Transverse colon (tissue), 4 donors: ENCODE results near the gene ZCWPW1. TPM values are rescaled to one million over a fixed set of nuclear protein-coding genes. Genes with fewer than 3 reads are reported as not detected.

Source experiments
- DNase-seq: peaks from one replicate; pipeline ENCODE4 v3.0.0-alpha.2; 2019
- H3K27ac ChIP-seq, 4 donors: fragments of 200-600 bp; sonication (generic); 2 replicates each; pipeline ENCODE4 v1.5.1; 2016 to 2018; ENCODE audit warnings: inconsistent platforms in 4 of 4
- H3K27me3 ChIP-seq: fragments of 200-600 bp; sonication (generic); 2 replicates; pipeline ENCODE4 v1.5.1; 2017; ENCODE audit warnings: inconsistent platforms
- H3K36me3 ChIP-seq, 4 donors: fragments of 200-600 bp; sonication (generic); 2 replicates each; pipeline ENCODE4 v1.5.1; 2017 to 2019; ENCODE audit warnings: inconsistent platforms in 4 of 4
- H3K4me1 ChIP-seq, 4 donors: fragments of 200-600 bp; sonication (generic); 2 replicates each; pipeline ENCODE4 v1.5.1; 2017 to 2020; ENCODE audit warnings: inconsistent platforms in 4 of 4
- H3K4me3 ChIP-seq, 4 donors: fragments of 200-600 bp; sonication (generic); 1 replicate in 1 of 4; 2 replicates in 3 of 4; pipeline versions ENCODE4 v1.5.1 to v1.6.1; 2017 to 2019; ENCODE audit warnings: inconsistent platforms in 4 of 4
- H3K9me3 ChIP-seq, 2 donors: fragments of 200-600 bp; sonication (generic); 2 replicates each; pipeline ENCODE4 v1.5.1; 2017 to 2019; ENCODE audit warnings: inconsistent platforms in 2 of 2
- CTCF ChIP-seq, 5 experiments: fragments of 200-600 bp in 3 of 5; fragments of 450-650 bp in 2 of 5; sonication (generic) in 3 of 5; IDR thresholded peaks; 1 replicate in 2 of 5; 2 replicates in 3 of 5; pipeline ENCODE4 v1.5.1; 2016 to 2017; ENCODE audit warnings: antibody characterized with exemption in 5 of 5, inconsistent platforms in 3 of 5, mild to moderate bottlenecking in 2 of 5, moderate library complexity in 1 of 5
- EP300 ChIP-seq: sonication (generic); formaldehyde crosslinking; IDR thresholded peaks from one replicate; pipeline ENCODE4 v1.6.1; 2017; ENCODE audit warnings: antibody characterized with exemption, low read depth
- POLR2A ChIP-seq: fragments of 450-650 bp; IDR thresholded peaks from one replicate; pipeline ENCODE4 v1.6.1; 2016; ENCODE audit warnings: antibody characterized with exemption, mild to moderate bottlenecking, moderate library complexity
- POLR2AphosphoS5 ChIP-seq, 3 donors: sonication (generic); formaldehyde crosslinking; IDR thresholded peaks; one replicate each; pipeline ENCODE4 v1.6.1; 2016; ENCODE audit warnings: antibody characterized with exemption in 3 of 3
- WGBS, 2 donors: methylation state at CpG; one replicate each; pipeline ENCODE4 v1.1.5; 2018; ENCODE audit warnings: low coverage in 1 of 2; 5-methylcytosine and 5-hydroxymethylcytosine counted together
- in situ Hi-C, 4 donors: fragments of 200-750 bp; cut with MboI; loops; one replicate each; pipeline versions ENCODE4 v1.15.0 to v1.15.1; 2017; ENCODE audit warnings: low sequenced_read_pairs in 3 of 4, low pct_ligation_motif_present in 1 of 4, low pct_unique_long_range_greater_than_20kb in 1 of 4
- intact Hi-C: fragments of 100-400 bp; cut with DNase I; formaldehyde crosslinking; loops from one replicate; pipeline ENCODE4 v1.15.1; 2023; ENCODE audit warnings: low total_unique reads
- total RNA-seq, 4 donors: library from RNA; depleted of rRNA; stranded (reverse); fragments of >200 nt; gene quantifications; one replicate each; pipeline ENCODE4 v1.1.0, GENCODE V29; 2016

The ZCWPW1 gene
- total RNA-seq, 4 donors from 2014 or later: 0.68 to 2.4 (median 0.80) TPM; not detected in 1

GRCh38 chr7:100466653-100467605, 38.4 kb upstream of the ZCWPW1 start:
- in situ Hi-C loops (loop anchor here (10.0 to 25.0 kb wide), 3 partner anchors 220 to 245 kb away; partner anchors contain the start of genes GIGYF1 (in 3 of the 4), EPO (in 1 of the 4) and POP7 (in 1 of the 4)), intact Hi-C loops (loop anchor here (5.0 kb wide), 1 partner anchor 95 kb away; no protein-coding TSS in a partner anchor)
- Histone ChIP-seq H3K4me1 (peaks cover 11 to 25% (median 15%) of the 10 kb centered on the region in 4 donors), H3K9me3 (no peaks in the 10 kb centered on the region), H3K4me3 (no peak overlapping the region), H3K36me3 (peaks cover 0 to 12% (median 0%) of the 10 kb centered on the region in 4 donors), H3K27me3 (no peaks in the 10 kb centered on the region), H3K27ac (peak overlapping the region in 2 of 4 donors; percentile 62 to 65)
- TF ChIP-seq CTCF (IDR thresholded peaks at IDR 0.05): no peak
- no peak for TF ChIP-seq POLR2A
- no peak for TF ChIP-seq POLR2AphosphoS5 (IDR thresholded peaks at IDR 0.05)
- TF ChIP-seq EP300: no peak
- no peak for DNase-seq
- WGBS, 2 donors: 71 to 81% methylated on average over 1 to 32 of the region's 32 CpGs

GRCh38 chr7:100465702-100466311, 37.3 kb upstream of the ZCWPW1 start:
- no peak overlapping the region for H3K4me3 ChIP-seq
- 14% methylated on average over 10 of the region's 17 CpGs; no CpG with 5 or more reads in 1 of the 2 donors for WGBS, 2 donors
- peaks cover 0 to 12% (median 0%) of the 10 kb centered on the region in 4 donors for H3K36me3 ChIP-seq
- peak; percentile 69 for DNase-seq
- H3K27me3 ChIP-seq: no peaks in the 10 kb centered on the region
- TF ChIP-seq CTCF (IDR thresholded peaks at IDR 0.05) (peak; percentile 57 to 64 (median 59)), POLR2AphosphoS5 (IDR thresholded peaks at IDR 0.05) (peak in 2 of 3 donors; percentile 48 to 59), EP300 (no peak)
- in situ Hi-C loops (loop anchor here (10.0 to 25.0 kb wide), 3 partner anchors 221 to 246 kb away; partner anchors contain the start of genes GIGYF1 (in 3 of the 4), EPO (in 1 of the 4) and POP7 (in 1 of the 4)), intact Hi-C loops (loop anchor here (5.0 kb wide), 1 partner anchor 96 kb away; no protein-coding TSS in a partner anchor)
- peaks cover 11 to 25% (median 15%) of the 10 kb centered on the region in 4 donors for H3K4me1 ChIP-seq
- H3K9me3 ChIP-seq: no peaks in the 10 kb centered on the region
- H3K27ac ChIP-seq: peak overlapping the region in 3 of 4 donors; percentile 44 to 65 (median 62)

GRCh38 chr7:100465299-100465698, 36.8 kb upstream of the ZCWPW1 start:
- H3K27me3 ChIP-seq: no peaks in the 10 kb centered on the region
- intact Hi-C loops (loop anchor here (5.0 kb wide), 1 partner anchor 97 kb away; no protein-coding TSS in a partner anchor), in situ Hi-C loops (loop anchor here (10.0 to 25.0 kb wide), 3 partner anchors 222 to 247 kb away; partner anchors contain the start of genes GIGYF1 (in 3 of the 4), EPO (in 1 of the 4) and POP7 (in 1 of the 4))
- no peak overlapping the region for H3K4me3 ChIP-seq
- DNase-seq: no peak
- H3K36me3 ChIP-seq: peaks cover 0 to 12% (median 0%) of the 10 kb centered on the region in 4 donors
- H3K4me1 ChIP-seq: peaks cover 11 to 25% (median 15%) of the 10 kb centered on the region in 4 donors
- H3K9me3 ChIP-seq: no peaks in the 10 kb centered on the region
- peak overlapping the region in 2 of 4 donors; percentile 62 to 65 for H3K27ac ChIP-seq
- TF ChIP-seq EP300: no peak
- TF ChIP-seq POLR2A: no peak
- no peak for TF ChIP-seq CTCF (IDR thresholded peaks at IDR 0.05)
- no peak for TF ChIP-seq POLR2AphosphoS5 (IDR thresholded peaks at IDR 0.05)
- 74% methylated on average over 8 of the region's 8 CpGs; no CpG with 5 or more reads in 1 of the 2 donors for WGBS, 2 donors
